ENCODE results near the gene PCDHB3. TPM values are rescaled to one million over a fixed set of nuclear protein-coding genes. Genes with fewer than 3 reads are reported as not detected.

Gene PCDHB3
- total RNA-seq (2014; rRNA removed) (0.36 and 0.58 TPM in 2 replicates), Bru-seq, nascent RNA (percentile 50 among the genes with signal in this experiment), BruChase-seq, experiment 1, labeled RNA remaining after a 6-hour chase (percentile 53 among the genes with signal in this experiment), BruChase-seq, experiment 2, labeled RNA remaining after a 2-hour chase (percentile 66 among the genes with signal in this experiment)
- long read RNA-seq = 0 reads

GRCh38 chr5:141100243-141100805, at the start of gene PCDHB3:
PCDHB3 (plus strand) TSS chr5:141100473; CDS start chr5:141100650, 177 bp downstream.
- 0 out of 2 replicates have a peak, but pooled peaks cover 4% of the 10 kb centered on the region for H3K9me3 ChIP-seq (ENCODE audit: low read length)
- H2AFZ ChIP-seq (ENCODE audit: low read length) = no peak within 1 kb of the TSS
- TF ChIP-seq EZH2phosphoT487 (IDR thresholded peaks at IDR 0.05; ENCODE audit: borderline replicate concordance, low read length) = no peak
- no peak for TF ChIP-seq CTCF (conservative IDR thresholded peaks at IDR 0.05; ENCODE audit: low read depth, low read length)
- TF ChIP-seq EZH2 (IDR thresholded peaks at IDR 0.05; ENCODE audit: low read length, unreplicated experiment) = no peak
- CTCF ChIA-PET = no interaction called here
- 0 out of 2 replicates have a peak, but pooled peaks cover 5% of the 10 kb centered on the region for H3K79me2 ChIP-seq (ENCODE audit: low read length)
- POLR2A ChIA-PET (ENCODE audit: unreplicated experiment) = no interaction called here
- DNase-seq (no peak), ATAC-seq (no peak)
- no peak within 1 kb of the TSS for H3K4me3 ChIP-seq (ENCODE audit: low read length)
- no peak within 1 kb of the TSS for H3K9ac ChIP-seq (ENCODE audit: low read length)
- no peaks in the 10 kb centered on the region for H3K9me2 ChIP-seq (replicated peaks; ENCODE audit: low read length)
- no peaks in the 10 kb centered on the region for H3K4me1 ChIP-seq (ENCODE audit: insufficient read depth, low read length)
- no peak within 1 kb of the TSS for H3K27ac ChIP-seq (ENCODE audit: low read length)
- no TSS peak for BruUV-seq (replicated peaks)
- H4K20me1 ChIP-seq (ENCODE audit: low read length) = no peaks in the 10 kb centered on the region
- H3F3A ChIP-seq (ENCODE audit: low read length, unreplicated experiment) = no peaks in the 10 kb centered on the region
- H3K27me3 ChIP-seq (ENCODE audit: low read length) = no peaks in the 10 kb centered on the region
- peaks cover 3% of the 10 kb centered on the region; the same call in 1 of the 2 replicates for H3K36me3 ChIP-seq (ENCODE audit: low read depth, low read length)
- H3K4me2 ChIP-seq (ENCODE audit: low read length) = no peak within 1 kb of the TSS
- intact Hi-C loops (cut with micrococcal nuclease) = no loop called here

- ATAC-seq (peak; percentile 77), DNase-seq (peak; percentile 34)
- no peaks in the 10 kb centered on the region for H3F3A ChIP-seq (ENCODE audit: low read length, unreplicated experiment)
- peak within 1 kb of the TSS; percentile 80 for H3K4me3 ChIP-seq (ENCODE audit: low read length)
- H3K9me2 ChIP-seq (replicated peaks; ENCODE audit: low read length) = no peaks in the 10 kb centered on the region
- no peaks in the 10 kb centered on the region for H3K79me2 ChIP-seq (ENCODE audit: low read length)
- H3K27ac ChIP-seq (ENCODE audit: low read length) = no peak within 1 kb of the TSS
- TF ChIP-seq EZH2phosphoT487 (IDR thresholded peaks at IDR 0.05; ENCODE audit: borderline replicate concordance, low read length) = no peak
- no peak for TF ChIP-seq EZH2 (IDR thresholded peaks at IDR 0.05; ENCODE audit: low read length, unreplicated experiment)
- TF ChIP-seq CTCF (conservative IDR thresholded peaks at IDR 0.05; ENCODE audit: low read depth, low read length) = no peak
- H3K9ac ChIP-seq (ENCODE audit: low read length) = no peak within 1 kb of the TSS
- H2AFZ ChIP-seq (ENCODE audit: low read length) = peak within 1 kb of the TSS; percentile 89
- no peaks in the 10 kb centered on the region for H3K27me3 ChIP-seq (ENCODE audit: low read length)
- BruUV-seq (replicated peaks) = no TSS peak
- ChIA-PET POLR2A (ENCODE audit: unreplicated experiment) (interaction anchor here (0.6 kb wide), 2 partner anchors 235 to 871 kb away, joined by 3 to 4 read pairs; no protein-coding TSS in a partner anchor), CTCF (interaction anchor here (0.8 to 1.2 kb wide), 2 partner anchors 10 to 209 kb away, joined by 3 read pairs; no protein-coding TSS in a partner anchor)
- peak within 1 kb of the TSS; percentile 88 for H3K4me2 ChIP-seq (ENCODE audit: low read length)
- H3K4me1 ChIP-seq (ENCODE audit: insufficient read depth, low read length) = no peaks in the 10 kb centered on the region
- H3K36me3 ChIP-seq (ENCODE audit: low read depth, low read length) = no peaks in the 10 kb centered on the region
- H3K9me3 ChIP-seq (ENCODE audit: low read length) = no peaks in the 10 kb centered on the region
- H4K20me1 ChIP-seq (ENCODE audit: low read length) = no peaks in the 10 kb centered on the region
- intact Hi-C loops (cut with micrococcal nuclease) = no loop called here
These were observed 49.4 kb upstream of the PCDHB3 start, which contains the start of gene PCDHB1 for GRCh38 chr5:141050622-141051520. PCDHB1 (plus strand) TSS chr5:141051374; CDS start chr5:141051471, 97 bp downstream.

All from PC-3 (cell line).